A172 (cell line): ENCODE measurements around the gene WAS. TPM values are rescaled to one million over a fixed set of nuclear protein-coding genes. Genes with fewer than 3 reads are reported as not detected.

Source experiments
- DNase-seq: peaks from one replicate; pipeline ENCODE4 v3.0.0-alpha.2; 2015; ENCODE audit warnings: low spot score
- total RNA-seq: library from RNA; depleted of rRNA; stranded (reverse); fragments of >200 nt; shearing (Covaris generic); gene quantifications from 2 replicates; pipeline ENCODE4 v1.2.3, GENCODE V29; 2014; rRNA removed

WAS gene
- total RNA-seq, 1 experiment from 2014 or later, result 3.6 TPM

DNA sequence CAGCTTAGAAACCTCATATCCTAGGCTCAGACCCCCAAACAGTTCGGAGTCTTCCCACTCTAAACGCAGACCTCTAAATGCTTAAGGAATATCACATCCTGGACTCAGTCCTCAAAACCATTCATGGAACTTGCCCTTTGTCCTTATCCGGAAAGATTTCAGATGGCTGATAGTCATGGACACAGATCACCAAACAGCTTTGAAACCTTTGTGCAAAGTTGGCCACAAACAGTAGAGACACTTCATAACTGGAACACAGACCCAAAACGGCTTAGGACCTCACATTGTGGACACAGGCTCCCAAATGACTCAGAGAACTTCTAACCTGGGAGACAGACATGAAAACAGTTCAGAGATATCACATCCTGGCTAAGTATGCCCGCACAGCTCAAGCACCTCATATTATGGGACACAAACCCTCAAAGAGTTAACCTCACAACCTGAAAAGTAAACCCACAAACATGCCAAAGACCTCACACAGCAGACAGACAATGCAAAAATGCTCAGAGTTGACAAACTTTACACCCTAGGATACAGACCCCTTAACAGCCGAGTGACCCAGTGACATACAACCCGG, 28.4 kb downstream of the WAS start:
- DNase-seq, result no peak

DNA sequence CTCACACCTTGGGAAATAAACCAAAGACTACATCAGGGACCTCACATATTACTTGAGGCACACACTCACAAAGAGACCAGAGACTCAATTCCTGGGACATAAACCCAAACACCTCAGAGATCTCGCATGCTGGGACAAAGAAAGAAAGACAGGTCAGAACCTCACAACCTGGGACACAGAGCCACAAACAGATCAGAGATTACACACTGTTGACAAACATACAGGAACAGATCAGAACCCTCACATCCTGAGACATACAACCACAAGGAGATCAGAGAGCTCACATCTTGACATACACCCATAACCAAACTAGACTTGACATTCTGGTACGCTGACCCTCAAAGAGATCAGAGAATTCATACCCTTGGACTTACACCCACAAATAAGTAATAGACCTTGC, 30.2 kb downstream of the WAS start:
- DNase-seq, result no peak

GRCh38 chrX:48714573-48714972, 31.0 kb downstream of the WAS start:
- no peak for DNase-seq

DNA sequence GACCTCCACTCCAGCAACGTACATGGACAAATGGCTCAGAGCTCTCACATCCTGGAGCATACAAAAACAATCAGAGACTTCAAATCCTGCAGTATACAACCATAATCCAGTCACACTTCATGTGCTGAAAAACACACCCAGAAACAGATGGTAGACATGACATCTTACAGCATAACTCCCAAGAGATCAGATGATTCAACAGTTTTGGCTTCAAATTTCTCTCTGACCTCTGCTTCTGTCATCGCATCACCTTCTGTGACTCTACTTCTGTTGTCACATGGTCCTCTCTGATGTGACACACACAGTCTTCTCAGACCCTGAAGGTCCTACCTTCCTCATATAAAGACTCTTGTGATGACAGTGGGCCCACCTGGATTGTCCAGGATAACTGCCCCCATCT, 31.5 kb downstream of the WAS start:
- DNase-seq, result no peak

DNA sequence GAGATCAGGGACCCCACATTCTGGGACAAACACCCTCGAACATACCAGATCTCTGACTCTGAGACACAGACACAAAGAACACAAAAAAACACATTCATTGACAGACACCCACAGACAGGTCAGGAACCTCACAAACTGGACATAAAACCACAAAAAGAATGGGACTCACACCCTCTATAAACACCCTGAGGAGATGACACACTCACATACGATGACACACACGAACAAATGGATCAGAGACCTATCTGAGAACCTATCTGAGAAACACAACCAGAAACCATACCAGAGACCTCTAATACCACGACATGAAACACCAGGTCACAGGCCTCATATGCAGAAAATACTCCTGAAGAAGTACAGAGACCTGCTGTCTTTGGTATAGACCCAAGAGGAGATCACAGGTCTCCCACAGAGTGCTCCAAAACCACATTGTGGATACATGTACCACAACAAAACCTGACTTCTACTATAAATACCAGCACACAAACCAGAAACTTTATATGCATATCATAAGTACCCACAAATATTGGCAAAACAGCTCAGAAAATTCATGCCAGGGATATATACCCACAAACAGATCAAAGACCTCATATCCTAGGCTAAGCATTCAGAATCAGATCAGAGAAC, 32.4 kb downstream of the WAS start:
- DNase-seq, result no peak

- DNase-seq, result no peak
These were observed 36.4 kb downstream of the WAS start for GRCh38 chrX:48719958-48720357.

GRCh38 chrX:48720577-48721250, 37.1 kb downstream of the WAS start:
- DNase-seq, result no peak

GRCh38 chrX:48721916-48722315, 38.3 kb downstream of the WAS start:
- no peak for DNase-seq

GRCh38 chrX:48726596-48726995, 43.0 kb downstream of the WAS start:
- no peak for DNase-seq

GRCh38 chrX:48728653-48729052, 45.1 kb downstream of the WAS start:
- no peak for DNase-seq

GRCh38 chrX:48736303-48736702, 52.7 kb downstream of the WAS start:
- no peak for DNase-seq

GRCh38 chrX:48736878-48737212, 53.2 kb downstream of the WAS start:
- DNase-seq, result no peak

- peak; percentile 95 for DNase-seq
These were observed 53.8 kb downstream of the WAS start for GRCh38 chrX:48737213-48737938.

DNA sequence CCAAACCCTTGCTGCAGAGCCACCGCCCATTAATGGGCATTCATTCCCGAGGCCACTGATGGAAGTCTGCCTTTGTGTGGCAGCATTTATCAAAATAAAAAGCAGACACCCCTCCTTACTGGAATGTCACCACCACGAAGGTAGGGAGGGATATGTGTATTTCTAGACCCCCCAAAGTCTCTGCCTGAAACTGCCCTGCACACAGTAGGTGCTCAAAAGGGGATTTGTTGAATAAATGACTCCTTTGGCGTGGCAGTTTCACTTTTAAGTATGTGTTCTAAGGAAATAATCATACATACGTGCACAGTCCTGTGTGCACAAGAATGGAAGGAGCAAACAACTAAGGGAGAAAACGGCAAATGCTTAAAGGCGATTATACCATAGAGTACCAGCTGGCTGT, 54.3 kb downstream of the WAS start:
- DNase-seq, result no peak

Other genes with a start within 250 kb of the WAS start
- gene SLC38A5, start 213.5 kb upstream of the WAS start, total RNA-seq, result 0.34 TPM in 1 of 2 replicates, not detected in the other
- gene FTSJ1, start 207.6 kb upstream of the WAS start, total RNA-seq, result 110 and 113 TPM in 2 replicates
- 13.2 and 15.2 TPM in 2 replicates for gene PORCN, start 174.8 kb upstream of the WAS start, total RNA-seq
- 92.6 and 143 TPM in 2 replicates for gene EBP, start 162.0 kb upstream of the WAS start, total RNA-seq
- gene TBC1D25, start 144.1 kb upstream of the WAS start, total RNA-seq, result 8.6 and 12.7 TPM in 2 replicates
- 126 and 142 TPM in 2 replicates for gene RBM3, start 109.3 kb upstream of the WAS start, total RNA-seq
- 71.5 and 81.8 TPM in 2 replicates for gene WDR13, start 86.3 kb upstream of the WAS start, total RNA-seq
- gene SUV39H1, start 12.9 kb downstream of the WAS start, total RNA-seq, result 18.4 and 18.9 TPM in 2 replicates
- not detected in 2 replicates for gene GLOD5, start 77.9 kb downstream of the WAS start, total RNA-seq
- gene GATA1, start 102.8 kb downstream of the WAS start, total RNA-seq, result not detected in 2 replicates
- gene HDAC6, start 118.3 kb downstream of the WAS start, total RNA-seq, result 38.8 and 41.5 TPM in 2 replicates
- not detected in 2 replicates for gene ERAS, start 142.7 kb downstream of the WAS start, total RNA-seq
- gene PCSK1N, start 151.8 kb downstream of the WAS start, total RNA-seq, result 15.3 and 16.5 TPM in 2 replicates
- gene TIMM17B, start 214.0 kb downstream of the WAS start, total RNA-seq, result 67.2 and 73.1 TPM in 2 replicates
- gene PQBP1, start 214.1 kb downstream of the WAS start, total RNA-seq, result 57.4 and 59.2 TPM in 2 replicates
- 18.9 and 32.6 TPM in 2 replicates for gene SLC35A2, start 227.8 kb downstream of the WAS start, total RNA-seq
- gene PIM2, start 235.2 kb downstream of the WAS start, total RNA-seq, result 0.59 and 0.74 TPM in 2 replicates